ENCODE data around the gene PLA2G2F.

GRCh38 chr1:20136249-20136648 lies 2.9 kb upstream of the PLA2G2F start:
- TF ChIP-seq, protein P1, sequence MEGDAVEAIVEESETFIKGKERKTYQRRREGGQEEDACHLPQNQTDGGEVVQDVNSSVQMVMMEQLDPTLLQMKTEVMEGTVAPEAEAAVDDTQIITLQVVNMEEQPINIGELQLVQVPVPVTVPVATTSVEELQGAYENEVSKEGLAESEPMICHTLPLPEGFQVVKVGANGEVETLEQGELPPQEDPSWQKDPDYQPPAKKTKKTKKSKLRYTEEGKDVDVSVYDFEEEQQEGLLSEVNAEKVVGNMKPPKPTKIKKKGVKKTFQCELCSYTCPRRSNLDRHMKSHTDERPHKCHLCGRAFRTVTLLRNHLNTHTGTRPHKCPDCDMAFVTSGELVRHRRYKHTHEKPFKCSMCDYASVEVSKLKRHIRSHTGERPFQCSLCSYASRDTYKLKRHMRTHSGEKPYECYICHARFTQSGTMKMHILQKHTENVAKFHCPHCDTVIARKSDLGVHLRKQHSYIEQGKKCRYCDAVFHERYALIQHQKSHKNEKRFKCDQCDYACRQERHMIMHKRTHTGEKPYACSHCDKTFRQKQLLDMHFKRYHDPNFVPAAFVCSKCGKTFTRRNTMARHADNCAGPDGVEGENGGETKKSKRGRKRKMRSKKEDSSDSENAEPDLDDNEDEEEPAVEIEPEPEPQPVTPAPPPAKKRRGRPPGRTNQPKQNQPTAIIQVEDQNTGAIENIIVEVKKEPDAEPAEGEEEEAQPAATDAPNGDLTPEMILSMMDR (conservative IDR thresholded peaks at IDR 0.05; ENCODE audit: low read depth, low read length) = no peak
- no peak for TF ChIP-seq EZH2 (IDR thresholded peaks at IDR 0.05; ENCODE audit: borderline replicate concordance, low read depth, low read length, poor library complexity, severe bottlenecking)
